Stimulated activated CD8-positive, alpha-beta memory T cell treated with anti-CD3 and anti-CD28 coated beads, Interleukin-4, amount 100 ng/mL, for 48 hours (primary cell): ENCODE data around the gene GPR82.
"Not testable (repeated sequence)": the region's sequence is repeated elsewhere in the genome, so short reads cannot be mapped to it uniquely, and the experiment has no call there.

Experiments
- DNase-seq: peaks from one replicate; pipeline ENCODE4 v3.0.0-alpha.2; 2020

GPR82 gene

GRCh38 chrX:41719610-41720009 is 4.4 kb upstream of the GPR82 start:
- not testable (repeated sequence) for DNase-seq

- DNase-seq, result peak; percentile 68
These were observed 3.7 kb upstream of the GPR82 start for GRCh38 chrX:41720125-41720779.

- no peak for DNase-seq
These were observed 2.4 kb upstream of the GPR82 start for GRCh38 chrX:41721590-41721989.

GRCh38 chrX:41722214-41722613 is 1.8 kb upstream of the GPR82 start:
- no peak for DNase-seq

GRCh38 chrX:41722816-41723618 is 964 bp upstream of the GPR82 start:
- DNase-seq, result no peak

- DNase-seq, result no peak
These were observed 4.1 kb downstream of the GPR82 start for GRCh38 chrX:41728125-41728524.

- DNase-seq, result no peak
These were observed 6.1 kb downstream of the GPR82 start for GRCh38 chrX:41730081-41730480.

- no peak for DNase-seq
These were observed 8.3 kb downstream of the GPR82 start for GRCh38 chrX:41732260-41732659.

- DNase-seq, result peak; percentile 27
These were observed 10.0 kb downstream of the GPR82 start for GRCh38 chrX:41733939-41734338.

GRCh38 chrX:41734530-41734929 is 10.5 kb downstream of the GPR82 start:
- DNase-seq, result no peak

- DNase-seq, result peak; percentile 38
These were observed 13.1 kb downstream of the GPR82 start for GRCh38 chrX:41737065-41737464.

- no peak for DNase-seq
These were observed 15.9 kb downstream of the GPR82 start for GRCh38 chrX:41739871-41740270.

GRCh38 chrX:41750716-41751115 is 26.7 kb downstream of the GPR82 start:
- DNase-seq, result no peak

- DNase-seq, result no peak
These were observed 34.4 kb downstream of the GPR82 start for GRCh38 chrX:41758401-41758800.

- DNase-seq, result no peak
These were observed 35.8 kb downstream of the GPR82 start for GRCh38 chrX:41759817-41760216.

- DNase-seq, result no peak
These were observed 37.2 kb downstream of the GPR82 start for GRCh38 chrX:41761169-41761568.

- no peak for DNase-seq
These were observed 37.7 kb downstream of the GPR82 start for GRCh38 chrX:41761702-41762101.

GRCh38 chrX:41779030-41779564 is 55.1 kb downstream of the GPR82 start:
- no peak for DNase-seq
